ENCODE measurements around the gene EMILIN2.
"Not testable (repeated sequence)": the region's sequence is repeated elsewhere in the genome, so short reads cannot be mapped to it uniquely, and the experiment has no call there.

The EMILIN2 gene

GRCh38 chr18:2912357-2913299, 65.8 kb downstream of the EMILIN2 start:
- peaks cover 35% of the 10 kb centered on the region for H3K36me3 Mint-ChIP-seq (ENCODE audit: insufficient read depth)
- H3K27ac Mint-ChIP-seq: peak overlapping the region in 1 of 2 donors; percentile 60

GRCh38 chr18:2913398-2914005, 66.7 kb downstream of the EMILIN2 start:
- peaks cover 42% of the 10 kb centered on the region for H3K36me3 Mint-ChIP-seq (ENCODE audit: insufficient read depth)
- no peaks in the 10 kb centered on the region for H3K27me3 Mint-ChIP-seq
- ATAC-seq (replicated peaks) (no peak), DNase-seq (no peak)
- peaks cover 0 to 13% of the 10 kb centered on the region in 2 donors for H3K4me1 Mint-ChIP-seq (ENCODE audit: low read depth in 2 of 2)
- no peaks in the 10 kb centered on the region for H3K9me3 Mint-ChIP-seq
- H3K4me3 Mint-ChIP-seq: no peak overlapping the region
- no peak overlapping the region for H3K27ac Mint-ChIP-seq

More at GRCh38 chr18:2912357-2913299, 65.8 kb downstream of the EMILIN2 start:
- no peak for DNase-seq
- H3K4me3 Mint-ChIP-seq: no peak overlapping the region
- no peaks in the 10 kb centered on the region for H3K27me3 Mint-ChIP-seq
- no peaks in the 10 kb centered on the region for H3K9me3 Mint-ChIP-seq
- ATAC-seq (replicated peaks): no peak
- peaks cover 6 to 17% of the 10 kb centered on the region in 2 donors for H3K4me1 Mint-ChIP-seq (ENCODE audit: low read depth in 2 of 2)

GRCh38 chr18:2914185-2914880, 67.5 kb downstream of the EMILIN2 start:
- H3K36me3 Mint-ChIP-seq (ENCODE audit: insufficient read depth): peaks cover 45% of the 10 kb centered on the region
- no peaks in the 10 kb centered on the region for H3K9me3 Mint-ChIP-seq
- no peak overlapping the region for H3K27ac Mint-ChIP-seq
- ATAC-seq (replicated peaks): no peak
- H3K4me1 Mint-ChIP-seq (ENCODE audit: low read depth in 2 of 2): peaks cover 0 to 12% of the 10 kb centered on the region in 2 donors
- H3K4me3 Mint-ChIP-seq: no peak overlapping the region
- DNase-seq: no peak
- no peaks in the 10 kb centered on the region for H3K27me3 Mint-ChIP-seq

- ATAC-seq (replicated peaks) (no peak), DNase-seq (no peak)
- Mint-ChIP-seq H3K4me1 (ENCODE audit: low read depth in 2 of 2) (peaks cover 0 to 13% of the 10 kb centered on the region in 2 donors), H3K27ac (no peak overlapping the region), H3K9me3 (no peaks in the 10 kb centered on the region), H3K4me3 (no peak overlapping the region), H3K27me3 (no peaks in the 10 kb centered on the region), H3K36me3 (ENCODE audit: insufficient read depth) (peaks cover 45% of the 10 kb centered on the region)
Measured at GRCh38 chr18:2914881-2915240, 68.1 kb downstream of the EMILIN2 start.

GRCh38 chr18:2915486-2915885, 68.7 kb downstream of the EMILIN2 start:
- not testable (repeated sequence) for ATAC-seq (replicated peaks); DNase-seq; H3K4me3 Mint-ChIP-seq; H3K9me3 Mint-ChIP-seq; H3K27ac Mint-ChIP-seq; H3K27me3 Mint-ChIP-seq
- Mint-ChIP-seq H3K36me3 (ENCODE audit: insufficient read depth) (peaks cover 51% of the 10 kb centered on the region), H3K4me1 (ENCODE audit: low read depth in 2 of 2) (peaks cover 0 to 13% of the 10 kb centered on the region in 2 donors)

- no peak overlapping the region for H3K4me3 Mint-ChIP-seq
- peaks cover 54% of the 10 kb centered on the region for H3K36me3 Mint-ChIP-seq (ENCODE audit: insufficient read depth)
- DNase-seq: no peak
- H3K9me3 Mint-ChIP-seq: no peaks in the 10 kb centered on the region
- H3K27me3 Mint-ChIP-seq: no peaks in the 10 kb centered on the region
- ATAC-seq (replicated peaks): no peak
- H3K4me1 Mint-ChIP-seq (ENCODE audit: low read depth in 2 of 2): peaks cover 0 to 12% of the 10 kb centered on the region in 2 donors
- peak overlapping the region; percentile 70 to 77 for H3K27ac Mint-ChIP-seq
Measured at GRCh38 chr18:2916184-2916583, 69.4 kb downstream of the EMILIN2 start.

GRCh38 chr18:2917259-2918047, 70.6 kb downstream of the EMILIN2 start:
- Mint-ChIP-seq H3K36me3 (ENCODE audit: insufficient read depth) (peaks cover 67% of the 10 kb centered on the region), H3K4me1 (ENCODE audit: low read depth in 2 of 2) (peaks cover 0 to 9% of the 10 kb centered on the region in 2 donors), H3K4me3 (no peak overlapping the region), H3K9me3 (no peaks in the 10 kb centered on the region), H3K27ac (peak overlapping the region; percentile 41 to 70), H3K27me3 (no peaks in the 10 kb centered on the region)
- no peak for ATAC-seq (replicated peaks)
- no peak for DNase-seq

GRCh38 chr18:2918761-2919550, 72.2 kb downstream of the EMILIN2 start:
- H3K9me3 Mint-ChIP-seq: no peaks in the 10 kb centered on the region
- peak overlapping the region; percentile 70 to 71 for H3K27ac Mint-ChIP-seq
- peaks cover 78% of the 10 kb centered on the region for H3K36me3 Mint-ChIP-seq (ENCODE audit: insufficient read depth)
- peaks cover 0 to 9% of the 10 kb centered on the region in 2 donors for H3K4me1 Mint-ChIP-seq (ENCODE audit: low read depth in 2 of 2)
- no peak for DNase-seq
- H3K27me3 Mint-ChIP-seq: no peaks in the 10 kb centered on the region
- ATAC-seq (replicated peaks): no peak
- no peak overlapping the region for H3K4me3 Mint-ChIP-seq

- Mint-ChIP-seq H3K4me3 (no peak overlapping the region), H3K4me1 (ENCODE audit: low read depth in 2 of 2) (peaks cover 0 to 9% of the 10 kb centered on the region in 2 donors), H3K27me3 (no peaks in the 10 kb centered on the region), H3K36me3 (ENCODE audit: insufficient read depth) (peaks cover 83% of the 10 kb centered on the region), H3K27ac (peak overlapping the region in 1 of 2 donors; percentile 71), H3K9me3 (no peaks in the 10 kb centered on the region)
- DNase-seq (no peak), ATAC-seq (replicated peaks) (no peak)
Measured at GRCh38 chr18:2919600-2919999, 72.8 kb downstream of the EMILIN2 start.

- Mint-ChIP-seq H3K36me3 (ENCODE audit: insufficient read depth) (peaks cover 83% of the 10 kb centered on the region), H3K27me3 (no peaks in the 10 kb centered on the region), H3K4me1 (ENCODE audit: low read depth in 2 of 2) (peaks cover 0 to 9% of the 10 kb centered on the region in 2 donors), H3K27ac (peak overlapping the region; percentile 71 to 83), H3K9me3 (no peaks in the 10 kb centered on the region), H3K4me3 (no peak overlapping the region)
- ATAC-seq (replicated peaks) (no peak), DNase-seq (no peak)
Measured at GRCh38 chr18:2920027-2920426, 73.2 kb downstream of the EMILIN2 start.

GRCh38 chr18:2920546-2921343, 73.9 kb downstream of the EMILIN2 start:
- peak overlapping the region; percentile 71 to 83 for H3K27ac Mint-ChIP-seq
- ATAC-seq (replicated peaks) (no peak), DNase-seq (no peak)
- no peaks in the 10 kb centered on the region for H3K27me3 Mint-ChIP-seq
- H3K36me3 Mint-ChIP-seq (ENCODE audit: insufficient read depth): peaks cover 87% of the 10 kb centered on the region
- H3K9me3 Mint-ChIP-seq: no peaks in the 10 kb centered on the region
- H3K4me1 Mint-ChIP-seq (ENCODE audit: low read depth in 2 of 2): peaks cover 0 to 9% of the 10 kb centered on the region in 2 donors
- no peak overlapping the region for H3K4me3 Mint-ChIP-seq

GRCh38 chr18:2921778-2922177, 75.0 kb downstream of the EMILIN2 start:
- Mint-ChIP-seq H3K4me1 (ENCODE audit: low read depth in 2 of 2) (peaks cover 0 to 7% of the 10 kb centered on the region in 2 donors), H3K27me3 (no peaks in the 10 kb centered on the region), H3K36me3 (ENCODE audit: insufficient read depth) (peaks cover 92% of the 10 kb centered on the region), H3K9me3 (no peaks in the 10 kb centered on the region), H3K4me3 (no peak overlapping the region), H3K27ac (peak overlapping the region in 1 of 2 donors; percentile 12)
- ATAC-seq (replicated peaks): no peak
- DNase-seq: no peak
